K562 (cell line): ENCODE data around the gene ZFX. TPM values are rescaled to one million over a fixed set of nuclear protein-coding genes. Genes with fewer than 3 reads are reported as not detected.

Experiments used
- CXXC5 ChIP-seq: fragments of 250-450 bp; sonication (Bioruptor Pico); IDR thresholded peaks from 2 replicates; pipeline ENCODE4 v1.8.0; 2022; ENCODE audit warnings: inconsistent platforms, mild to moderate bottlenecking, moderate library complexity
- FOXM1 ChIP-seq, 2 experiments: fragments of 450-650 bp in 1 of 2; sonication (generic) in 1 of 2; formaldehyde crosslinking in 1 of 2; IDR thresholded peaks; 2 replicates each; pipeline versions ENCODE4 v1.6.1 to v1.9.0; 2017 to 2022; ENCODE audit warnings: low read depth in 2 of 2, mild to moderate bottlenecking in 2 of 2, missing genetic modification reagents in 1 of 2, moderate library complexity in 1 of 2
- MXI1 ChIP-seq: IDR thresholded peaks from 2 replicates; pipeline ENCODE4 v1.6.1; 2011; ENCODE audit warnings: low read depth, mild to moderate bottlenecking, improper control_type of control experiment, low read length
- SMARCC2 ChIP-seq: fragments of 450-650 bp; IDR thresholded peaks from 2 replicates; pipeline ENCODE4 v1.6.1; 2017; ENCODE audit warnings: antibody characterized with exemption, moderate library complexity, mild to moderate bottlenecking, low read depth
- TCF3 ChIP-seq: sonication (generic); formaldehyde crosslinking; IDR thresholded peaks from 2 replicates; pipeline ENCODE4 v1.4.0; 2020; ENCODE audit warnings: mild to moderate bottlenecking, missing genetic modification reagents
- ZNF134 ChIP-seq: fragments of 250-450 bp; sonication (Bioruptor Pico); conservative IDR thresholded peaks from 2 replicates; pipeline ENCODE4 v1.4.0; 2020
- polyA plus RNA-seq, 8 experiments: library from polyadenylated mRNA; depleted of rRNA in 4 of 8; stranded (reverse) in 5 of 8; unstranded in 3 of 8; fragments of >200 nt; fragmentation: Nextera tagmentation in 2 of 8; fragmentation: Illumina TruSeq in 1 of 8; extraction: Ambion mirVana in 2 of 8; extraction: Trizol in 1 of 8; gene quantifications; 2 replicates each; pipeline versions ENCODE4 v1.2.1 to v1.2.3, GENCODE V29; 2011 to 2014; ENCODE audit warnings: inconsistent platforms in 1 of 8, missing spikeins in 1 of 8
- total RNA-seq, 7 experiments: library from RNA; depleted of rRNA in 6 of 7; stranded (reverse); fragments of >200 nt in 6 of 7; fragmentation: Illumina TruSeq in 2 of 7; extraction: Trizol in 2 of 7; gene quantifications; 2 replicates each; pipeline versions ENCODE4 v1.2.1 to v1.2.3, GENCODE V29; 2011 to 2021; ENCODE audit warnings: low replicate concordance in 1 of 7
- TF ChIP-seq, protein P1 (sequence below): fragments of 200-800 bp; sonication (Bioruptor generic); IDR thresholded peaks from 2 replicates; pipeline ENCODE4 v1.6.1; 2017; ENCODE audit warnings: missing genetic modification characterization, missing compliant biosample characterization
- TF ChIP-seq, protein P2 (sequence below), 2 experiments: IDR thresholded peaks; 2 replicates each; pipeline ENCODE4 v1.6.1; 2011; ENCODE audit warnings: borderline replicate concordance in 1 of 2, control low read depth in 1 of 2, low read depth in 1 of 2, low read length in 1 of 2, mild to moderate bottlenecking in 1 of 2, mixed read lengths in 1 of 2, moderate library complexity in 1 of 2; ENCODE audit not compliant: insufficient read depth in 1 of 2, insufficient read length in 1 of 2, poor library complexity in 1 of 2, severe bottlenecking in 1 of 2; ENCODE audit errors: extremely low read depth in 1 of 2

The ZFX gene
- total and polyA plus RNA-seq, 9 of the 15 experiments (the other 6 are each of a cell fraction or from before 2014, with no cell fraction given) = 5.3 to 25.2 (median 11.4) TPM

DNA sequence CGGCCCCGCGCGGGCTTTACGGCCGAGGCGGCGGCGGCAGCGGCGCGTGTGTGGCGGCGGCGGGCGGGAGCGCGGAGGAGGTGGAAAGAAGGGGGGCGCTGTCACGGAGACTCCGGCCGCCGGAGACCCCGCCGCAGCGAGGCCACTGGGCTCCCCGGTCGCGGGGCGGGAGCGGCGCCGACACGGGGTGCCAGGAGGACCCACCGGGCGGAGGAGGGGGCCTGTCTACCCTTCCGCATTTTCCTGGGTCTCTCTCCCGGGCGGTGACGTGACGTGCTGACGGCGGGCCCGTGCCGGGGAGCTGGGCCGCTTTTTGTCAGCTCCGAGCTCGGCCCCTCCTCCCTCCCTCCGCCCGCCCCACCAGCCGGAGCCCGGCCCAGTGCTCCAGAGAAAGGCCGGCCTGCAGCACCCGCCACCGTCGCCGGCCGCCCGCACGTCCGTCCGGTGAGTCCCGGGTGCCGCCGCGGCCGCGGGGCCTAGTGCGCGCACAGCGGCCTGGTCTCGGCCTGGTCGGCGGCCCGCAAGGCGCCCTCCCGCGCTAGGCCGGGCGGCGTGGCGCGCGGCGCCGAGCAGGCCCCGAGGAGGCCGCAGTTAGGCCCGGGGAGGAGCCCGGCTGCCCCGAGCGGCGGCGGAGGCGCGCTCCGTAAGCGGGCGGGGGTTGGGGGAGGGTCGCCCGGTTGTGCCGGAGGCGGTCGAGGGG lies at the start of gene ZFX (continued):
- TF ChIP-seq FOXM1 (IDR thresholded peaks at IDR 0.05; ENCODE audit: low read depth) (no peak), FOXM1 (CRISPR knock-in tag; IDR thresholded peaks at IDR 0.05; ENCODE audit: low read depth) (0 out of 2 replicates have a peak, but pooled peaks have one; percentile 33), TCF3 (CRISPR knock-in tag) (no peak), ZNF134 (CRISPR knock-in tag) (no peak), CXXC5 (CRISPR knock-in tag) (peak; percentile 68), MXI1 (no peak), SMARCC2 (no peak)
- TF ChIP-seq, protein P1, sequence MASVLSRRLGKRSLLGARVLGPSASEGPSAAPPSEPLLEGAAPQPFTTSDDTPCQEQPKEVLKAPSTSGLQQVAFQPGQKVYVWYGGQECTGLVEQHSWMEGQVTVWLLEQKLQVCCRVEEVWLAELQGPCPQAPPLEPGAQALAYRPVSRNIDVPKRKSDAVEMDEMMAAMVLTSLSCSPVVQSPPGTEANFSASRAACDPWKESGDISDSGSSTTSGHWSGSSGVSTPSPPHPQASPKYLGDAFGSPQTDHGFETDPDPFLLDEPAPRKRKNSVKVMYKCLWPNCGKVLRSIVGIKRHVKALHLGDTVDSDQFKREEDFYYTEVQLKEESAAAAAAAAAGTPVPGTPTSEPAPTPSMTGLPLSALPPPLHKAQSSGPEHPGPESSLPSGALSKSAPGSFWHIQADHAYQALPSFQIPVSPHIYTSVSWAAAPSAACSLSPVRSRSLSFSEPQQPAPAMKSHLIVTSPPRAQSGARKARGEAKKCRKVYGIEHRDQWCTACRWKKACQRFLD (CRISPR knock-in tag) = 0 out of 2 replicates have a peak, but pooled peaks have one; percentile 11
- TF ChIP-seq, protein P2, sequence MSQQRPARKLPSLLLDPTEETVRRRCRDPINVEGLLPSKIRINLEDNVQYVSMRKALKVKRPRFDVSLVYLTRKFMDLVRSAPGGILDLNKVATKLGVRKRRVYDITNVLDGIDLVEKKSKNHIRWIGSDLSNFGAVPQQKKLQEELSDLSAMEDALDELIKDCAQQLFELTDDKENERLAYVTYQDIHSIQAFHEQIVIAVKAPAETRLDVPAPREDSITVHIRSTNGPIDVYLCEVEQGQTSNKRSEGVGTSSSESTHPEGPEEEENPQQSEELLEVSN (IDR thresholded peaks at IDR 0.05; ENCODE audit: borderline replicate concordance in 1 of 2, extremely low read depth in 1 of 2, insufficient read depth in 1 of 2, insufficient read length in 1 of 2, low read depth in 1 of 2, low read length in 1 of 2, poor library complexity in 1 of 2, severe bottlenecking in 1 of 2) = peak in 1 of 2 experiments; percentile 66
